ENCODE results near the gene HAPLN3. TPM values are rescaled to one million over a fixed set of nuclear protein-coding genes. Genes with fewer than 3 reads are reported as not detected.

HAPLN3 gene
- total RNA-seq, 4 donors from 2014 or later = 1.7 to 5.2 (median 2.1) TPM

- Histone ChIP-seq H3K27ac (peak overlapping the region in 2 of 4 donors; percentile 1 to 8), H3K4me1 (peaks cover 12 to 15% of the 10 kb centered on the region in 2 donors), H3K9me3 (no peaks in the 10 kb centered on the region), H3K27me3 (no peaks in the 10 kb centered on the region), H3K4me3 (no peak overlapping the region), H3K36me3 (no peaks in the 10 kb centered on the region)
- in situ Hi-C loops (cut with MboI; ENCODE audit: low sequenced_read_pairs in 4 of 4) = loop anchor here in 1 of 4 donors (25.0 kb wide), 1 partner anchor 242 kb away; no protein-coding TSS in a partner anchor
- TF ChIP-seq CTCF (IDR thresholded peaks at IDR 0.05 in 4 of 5, conservative IDR thresholded peaks at IDR 0.05 in 1 of 5) (no peak), POLR2A (IDR thresholded peaks at IDR 0.05) (no peak)
- DNase-seq (peak in 1 of 2 donors; percentile 41), ATAC-seq (no peak)
- intact Hi-C loops (cut with DNase I; ENCODE audit: low total_unique reads) = no loop called here
Measured at GRCh38 chr15:88920186-88920891, 25.0 kb upstream of the HAPLN3 start.

DNA sequence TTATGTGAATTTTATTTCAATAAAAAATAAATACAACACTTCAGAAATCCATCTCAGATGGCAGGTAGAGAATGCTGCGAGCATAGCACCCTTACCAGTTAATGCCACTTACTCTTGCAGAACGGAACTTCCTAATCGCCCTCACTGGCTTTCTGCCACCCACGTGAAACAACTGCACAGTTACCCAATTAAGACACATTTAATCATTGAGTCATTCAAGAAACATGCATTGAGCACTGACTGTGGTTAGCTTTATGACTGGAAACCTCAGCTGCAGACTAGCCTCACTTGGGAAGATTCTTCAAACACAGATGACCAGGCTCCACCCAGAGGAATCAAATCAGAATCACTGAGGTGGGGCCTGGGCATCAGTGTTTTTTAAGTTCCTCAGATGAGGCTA, 23.4 kb upstream of the HAPLN3 start:
- H3K27me3 ChIP-seq = no peaks in the 10 kb centered on the region
- H3K27ac ChIP-seq = peak overlapping the region; percentile 83 to 99 (median 97)
- peaks cover 13 to 19% of the 10 kb centered on the region in 2 donors for H3K4me1 ChIP-seq
- TF ChIP-seq CTCF (IDR thresholded peaks at IDR 0.05 in 4 of 5, conservative IDR thresholded peaks at IDR 0.05 in 1 of 5) (peak in 3 of 5 experiments; percentile 23 to 29 (median 28)), POLR2A (IDR thresholded peaks at IDR 0.05) (peak; percentile 52 to 68)
- H3K4me3 ChIP-seq = no peak overlapping the region
- DNase-seq (peak; percentile 90 to 96), ATAC-seq (peak; percentile 95)
- no peaks in the 10 kb centered on the region for H3K36me3 ChIP-seq
- H3K9me3 ChIP-seq = no peaks in the 10 kb centered on the region
- in situ Hi-C loops (cut with MboI; ENCODE audit: low sequenced_read_pairs in 4 of 4) = loop anchor here in 2 of 4 donors (10.0 to 25.0 kb wide), 2 partner anchors 176 to 244 kb away; no protein-coding TSS in a partner anchor
- intact Hi-C loops (cut with DNase I; ENCODE audit: low total_unique reads) = loop anchor here (10.0 kb wide), 2 partner anchors 766 to 1086 kb away; partner anchors contain the start of gene ZNF710

DNA sequence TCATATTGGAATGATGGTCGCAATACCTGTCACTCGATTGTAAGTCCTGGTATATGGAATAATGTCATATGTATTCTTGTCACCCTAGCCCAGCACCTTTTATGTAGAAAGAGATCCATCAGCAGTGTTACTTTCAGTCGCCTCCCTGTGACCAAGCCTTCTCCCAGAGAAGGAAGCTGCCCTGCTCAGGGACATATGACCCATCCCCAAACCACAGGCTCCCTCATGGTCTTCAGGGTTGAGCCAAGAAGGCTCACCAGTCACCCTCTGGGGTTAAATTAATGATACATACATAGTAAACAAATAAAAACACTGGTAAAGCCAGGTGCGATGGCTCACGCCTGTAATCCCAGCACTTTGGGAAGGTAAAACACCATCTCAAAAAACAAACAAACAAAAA, 22.4 kb upstream of the HAPLN3 start:
- H3K4me3 ChIP-seq = no peak overlapping the region
- peaks cover 17 to 19% of the 10 kb centered on the region in 2 donors for H3K4me1 ChIP-seq
- in situ Hi-C loops (cut with MboI; ENCODE audit: low sequenced_read_pairs in 4 of 4) = loop anchor here in 2 of 4 donors (10.0 to 25.0 kb wide), 2 partner anchors 177 to 245 kb away; no protein-coding TSS in a partner anchor
- intact Hi-C loops (cut with DNase I; ENCODE audit: low total_unique reads) = loop anchor here (10.0 kb wide), 2 partner anchors 767 to 1087 kb away; partner anchors contain the start of gene ZNF710
- H3K27ac ChIP-seq = peak overlapping the region; percentile 83 to 99 (median 97)
- DNase-seq (no peak), ATAC-seq (no peak)
- TF ChIP-seq CTCF (IDR thresholded peaks at IDR 0.05 in 4 of 5, conservative IDR thresholded peaks at IDR 0.05 in 1 of 5) (no peak), POLR2A (IDR thresholded peaks at IDR 0.05) (no peak)
- no peaks in the 10 kb centered on the region for H3K36me3 ChIP-seq
- H3K9me3 ChIP-seq = no peaks in the 10 kb centered on the region
- no peaks in the 10 kb centered on the region for H3K27me3 ChIP-seq

DNA sequence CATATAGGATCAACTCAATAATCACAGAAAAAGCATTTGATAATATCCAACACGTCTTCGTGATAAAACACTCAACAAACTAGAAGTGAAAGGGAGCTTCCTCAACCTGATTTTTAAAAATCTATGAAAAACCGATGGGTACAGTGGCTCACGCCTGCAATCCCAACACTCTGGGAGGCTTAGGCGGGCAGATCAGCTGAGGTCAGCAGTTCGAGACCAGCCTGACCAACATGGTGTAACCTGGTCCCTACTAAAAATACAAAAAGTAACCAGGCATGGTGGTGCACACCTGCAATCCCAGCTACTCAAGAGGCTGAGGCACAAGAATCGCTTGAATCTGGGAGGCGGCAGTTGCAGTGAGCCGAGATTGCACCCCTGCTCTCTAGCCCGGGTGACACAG, 20.0 kb upstream of the HAPLN3 start:
- Histone ChIP-seq H3K4me1 (peaks cover 28% of the 10 kb centered on the region in 2 donors), H3K9me3 (no peaks in the 10 kb centered on the region), H3K4me3 (no peak overlapping the region), H3K36me3 (peaks cover 0 to 8% of the 10 kb centered on the region in 2 donors), H3K27ac (peak overlapping the region; percentile 92 to 99 (median 97)), H3K27me3 (no peaks in the 10 kb centered on the region)
- in situ Hi-C loops (cut with MboI; ENCODE audit: low sequenced_read_pairs in 4 of 4) = loop anchor here in 2 of 4 donors (10.0 to 25.0 kb wide), 2 partner anchors 179 to 247 kb away; no protein-coding TSS in a partner anchor
- DNase-seq = no peak
- no peak for ATAC-seq
- TF ChIP-seq CTCF (IDR thresholded peaks at IDR 0.05 in 4 of 5, conservative IDR thresholded peaks at IDR 0.05 in 1 of 5) = no peak
- no peak for TF ChIP-seq POLR2A (IDR thresholded peaks at IDR 0.05)
- intact Hi-C loops (cut with DNase I; ENCODE audit: low total_unique reads) = loop anchor here (10.0 kb wide), 2 partner anchors 769 to 1089 kb away; partner anchors contain the start of gene ZNF710
